ENCODE data around the gene FANCI.

FANCI gene

GRCh38 chr15:89358435-89358754 lies 114.6 kb downstream of the FANCI start:
- Histone ChIP-seq H4K20me1 (ENCODE audit: insufficient read depth, low read length) (no peaks in the 10 kb centered on the region), H3K27me3 (replicated peaks; ENCODE audit: insufficient read depth, low read length) (peaks cover 76% of the 10 kb centered on the region), H2AFZ (ENCODE audit: low read length) (peak overlapping the region; percentile 84), H3K4me1 (ENCODE audit: low read length) (peaks cover 5% of the 10 kb centered on the region), H3K79me2 (ENCODE audit: low read length) (no peaks in the 10 kb centered on the region), H3K27ac (ENCODE audit: low read length) (no peak overlapping the region), H3K9me3 (replicated peaks; ENCODE audit: insufficient read depth, low read length) (no peaks in the 10 kb centered on the region), H3F3A (ENCODE audit: insufficient read depth, low read length) (no peaks in the 10 kb centered on the region), H3K9ac (ENCODE audit: low read length) (no peak overlapping the region), H3K4me2 (ENCODE audit: low read depth, low read length) (peak overlapping the region; percentile 94), H3K4me3 (ENCODE audit: low read length) (peak overlapping the region; percentile 73), H3K36me3 (replicated peaks; ENCODE audit: insufficient read depth, low read length) (no peaks in the 10 kb centered on the region), H3K9me2 (replicated peaks; ENCODE audit: insufficient read depth, low read length) (no peaks in the 10 kb centered on the region)
- DNase-seq = peak; percentile 83
- TF ChIP-seq EZH2 (optimal IDR thresholded peaks at IDR 0.05; ENCODE audit: low read depth, low read length) (no peak), EZH2phosphoT487 (IDR thresholded peaks at IDR 0.05; ENCODE audit: low read length) (no peak)
- TF ChIP-seq, protein P1, sequence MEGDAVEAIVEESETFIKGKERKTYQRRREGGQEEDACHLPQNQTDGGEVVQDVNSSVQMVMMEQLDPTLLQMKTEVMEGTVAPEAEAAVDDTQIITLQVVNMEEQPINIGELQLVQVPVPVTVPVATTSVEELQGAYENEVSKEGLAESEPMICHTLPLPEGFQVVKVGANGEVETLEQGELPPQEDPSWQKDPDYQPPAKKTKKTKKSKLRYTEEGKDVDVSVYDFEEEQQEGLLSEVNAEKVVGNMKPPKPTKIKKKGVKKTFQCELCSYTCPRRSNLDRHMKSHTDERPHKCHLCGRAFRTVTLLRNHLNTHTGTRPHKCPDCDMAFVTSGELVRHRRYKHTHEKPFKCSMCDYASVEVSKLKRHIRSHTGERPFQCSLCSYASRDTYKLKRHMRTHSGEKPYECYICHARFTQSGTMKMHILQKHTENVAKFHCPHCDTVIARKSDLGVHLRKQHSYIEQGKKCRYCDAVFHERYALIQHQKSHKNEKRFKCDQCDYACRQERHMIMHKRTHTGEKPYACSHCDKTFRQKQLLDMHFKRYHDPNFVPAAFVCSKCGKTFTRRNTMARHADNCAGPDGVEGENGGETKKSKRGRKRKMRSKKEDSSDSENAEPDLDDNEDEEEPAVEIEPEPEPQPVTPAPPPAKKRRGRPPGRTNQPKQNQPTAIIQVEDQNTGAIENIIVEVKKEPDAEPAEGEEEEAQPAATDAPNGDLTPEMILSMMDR (IDR thresholded peaks at IDR 0.05; ENCODE audit: low read length) = no peak

GRCh38 chr15:89358755-89359439 lies 115.1 kb downstream of the FANCI start:
- Histone ChIP-seq H3K9me3 (replicated peaks; ENCODE audit: insufficient read depth, low read length) (no peaks in the 10 kb centered on the region), H3K9me2 (replicated peaks; ENCODE audit: insufficient read depth, low read length) (no peaks in the 10 kb centered on the region), H3K4me3 (ENCODE audit: low read length) (peak overlapping the region; percentile 73), H3K9ac (ENCODE audit: low read length) (no peak overlapping the region), H3K79me2 (ENCODE audit: low read length) (no peaks in the 10 kb centered on the region), H3K4me2 (ENCODE audit: low read depth, low read length) (peak overlapping the region; percentile 94), H4K20me1 (ENCODE audit: insufficient read depth, low read length) (no peaks in the 10 kb centered on the region), H3K36me3 (replicated peaks; ENCODE audit: insufficient read depth, low read length) (no peaks in the 10 kb centered on the region), H3F3A (ENCODE audit: insufficient read depth, low read length) (no peaks in the 10 kb centered on the region), H3K4me1 (ENCODE audit: low read length) (peaks cover 5% of the 10 kb centered on the region), H3K27ac (ENCODE audit: low read length) (no peak overlapping the region), H2AFZ (ENCODE audit: low read length) (peak overlapping the region; percentile 84), H3K27me3 (replicated peaks; ENCODE audit: insufficient read depth, low read length) (peaks cover 81% of the 10 kb centered on the region)
- no peak for DNase-seq
- TF ChIP-seq EZH2phosphoT487 (IDR thresholded peaks at IDR 0.05; ENCODE audit: low read length) (no peak), EZH2 (optimal IDR thresholded peaks at IDR 0.05; ENCODE audit: low read depth, low read length) (no peak)
- TF ChIP-seq, protein P1 (IDR thresholded peaks at IDR 0.05; ENCODE audit: low read length) = peak; percentile 96

GRCh38 chr15:89359471-89360293 lies 115.9 kb downstream of the FANCI start:
- H3K9me3 ChIP-seq (replicated peaks; ENCODE audit: insufficient read depth, low read length) = no peaks in the 10 kb centered on the region
- H3F3A ChIP-seq (ENCODE audit: insufficient read depth, low read length) = no peaks in the 10 kb centered on the region
- peaks cover 5% of the 10 kb centered on the region for H3K4me1 ChIP-seq (ENCODE audit: low read length)
- no peaks in the 10 kb centered on the region for H3K79me2 ChIP-seq (ENCODE audit: low read length)
- H3K36me3 ChIP-seq (replicated peaks; ENCODE audit: insufficient read depth, low read length) = no peaks in the 10 kb centered on the region
- H3K4me2 ChIP-seq (ENCODE audit: low read depth, low read length) = peak overlapping the region; percentile 94; the same call in 1 of the 2 replicates
- no peak overlapping the region for H3K9ac ChIP-seq (ENCODE audit: low read length)
- H3K4me3 ChIP-seq (ENCODE audit: low read length) = no peak overlapping the region
- DNase-seq = no peak
- TF ChIP-seq, protein P1 (IDR thresholded peaks at IDR 0.05; ENCODE audit: low read length) = no peak
- TF ChIP-seq EZH2phosphoT487 (IDR thresholded peaks at IDR 0.05; ENCODE audit: low read length) = no peak
- TF ChIP-seq EZH2 (optimal IDR thresholded peaks at IDR 0.05; ENCODE audit: low read depth, low read length) = no peak
- H3K27ac ChIP-seq (ENCODE audit: low read length) = no peak overlapping the region
- 0 out of 2 replicates have a peak overlapping the region, but pooled peaks have one; percentile 84 for H2AFZ ChIP-seq (ENCODE audit: low read length)
- H3K9me2 ChIP-seq (replicated peaks; ENCODE audit: insufficient read depth, low read length) = no peaks in the 10 kb centered on the region
- H3K27me3 ChIP-seq (replicated peaks; ENCODE audit: insufficient read depth, low read length) = peaks cover 86% of the 10 kb centered on the region
- H4K20me1 ChIP-seq (ENCODE audit: insufficient read depth, low read length) = no peaks in the 10 kb centered on the region
